PC-3 (cell line): ENCODE measurements around the gene CFAP65. TPM values are rescaled to one million over a fixed set of nuclear protein-coding genes. Genes with fewer than 3 reads are reported as not detected.

Source experiments
- ATAC-seq: fragments of 200-7000 bp; cut with Tn5 transposase; 2 replicates; pipeline ENCODE4 v1.9.1; 2020; ENCODE audit warnings: mild to moderate bottlenecking, moderate library complexity
- BruUV-seq: library from RNA; stranded (reverse); fragments of 400-500 nt; replicated peaks from 2 replicates; lab custom pipeline; 2021; lab: Mats Ljungman, UMichigan
- CTCF ChIA-PET: fragments of 300-600 bp; sonication (Branson Sonifier 250); formaldehyde crosslinking; loops from one replicate; lab custom pipeline; 2022; ENCODE audit warnings: antibody characterized with exemption; lab: Charles Lee
- POLR2A ChIA-PET: fragments of 300-600 bp; sonication (Branson Sonifier 250); formaldehyde crosslinking; loops from one replicate; lab custom pipeline; 2022; ENCODE audit warnings: antibody characterized with exemption; ENCODE audit not compliant: unreplicated experiment; lab: Charles Lee
- DNase-seq: peaks from one replicate; pipeline ENCODE4 v3.0.0-alpha.2; 2015
- H2AFZ ChIP-seq: fragments of 300-600 bp; sonication (generic); 2 replicates; pipeline ENCODE4 v1.6.0; 2016; ENCODE audit warnings: antibody characterized with exemption, low read length
- H3F3A ChIP-seq: fragments of 300-600 bp; sonication (generic); one replicate; pipeline ENCODE4 v1.6.0; 2017; ENCODE audit warnings: antibody characterized with exemption, low read length, control low read depth, mild to moderate bottlenecking; ENCODE audit not compliant: unreplicated experiment
- H3K27ac ChIP-seq: fragments of 300-600 bp; sonication (generic); 2 replicates; pipeline ENCODE4 v1.5.1; 2016; ENCODE audit warnings: mild to moderate bottlenecking, low read length
- H3K27me3 ChIP-seq: fragments of 300-600 bp; sonication (generic); 2 replicates; pipeline ENCODE4 v1.6.1; 2016; ENCODE audit warnings: low read length, mixed read lengths
- H3K36me3 ChIP-seq: fragments of 300-600 bp; sonication (generic); 2 replicates; pipeline ENCODE4 v1.6.1; 2016; ENCODE audit warnings: low read depth, mixed run types, low read length, mixed read lengths
- H3K4me1 ChIP-seq: fragments of 300-600 bp; sonication (generic); 2 replicates; pipeline ENCODE4 v1.5.1; 2016; ENCODE audit warnings: low read length; ENCODE audit not compliant: insufficient read depth
- H3K4me2 ChIP-seq: fragments of 300-600 bp; sonication (generic); 2 replicates; pipeline ENCODE4 v1.6.0; 2016; ENCODE audit warnings: low read length
- H3K4me3 ChIP-seq: fragments of 300-600 bp; sonication (generic); 2 replicates; pipeline ENCODE4 v1.5.1; 2016; ENCODE audit warnings: mild to moderate bottlenecking, low read length, mixed read lengths
- H3K79me2 ChIP-seq: fragments of 300-600 bp; sonication (generic); 2 replicates; pipeline ENCODE4 v1.6.1; 2017; ENCODE audit warnings: low read length, mixed read lengths
- H3K9ac ChIP-seq: fragments of 300-600 bp; sonication (generic); 2 replicates; pipeline ENCODE4 v1.6.0; 2016; ENCODE audit warnings: mild to moderate bottlenecking, low read length
- H3K9me2 ChIP-seq: fragments of 300-600 bp; sonication (generic); replicated peaks from 2 replicates; pipeline ENCODE4 v1.6.1; 2016; ENCODE audit warnings: mixed run types, low read length, mixed read lengths
- H3K9me3 ChIP-seq: fragments of 300-600 bp; sonication (generic); 2 replicates; pipeline ENCODE4 v1.6.1; 2016; ENCODE audit warnings: low read length, mixed read lengths
- H4K20me1 ChIP-seq: fragments of 300-600 bp; sonication (generic); 2 replicates; pipeline ENCODE4 v1.6.1; 2016; ENCODE audit warnings: low read length, mixed read lengths
- CTCF ChIP-seq: fragments of 300-600 bp; sonication (generic); conservative IDR thresholded peaks from 2 replicates; pipeline ENCODE4 v1.5.1; 2017; ENCODE audit warnings: antibody characterized with exemption, low read depth, mild to moderate bottlenecking, low read length
- EZH2 ChIP-seq: fragments of 300-600 bp; sonication (generic); IDR thresholded peaks from one replicate; pipeline ENCODE4 v1.6.1; 2017; ENCODE audit warnings: antibody characterized with exemption, mild to moderate bottlenecking, low read length; ENCODE audit not compliant: unreplicated experiment
- EZH2phosphoT487 ChIP-seq: fragments of 300-600 bp; sonication (generic); IDR thresholded peaks from 2 replicates; pipeline ENCODE4 v1.6.1; 2018; ENCODE audit warnings: mild to moderate bottlenecking, antibody characterized with exemption, low read length, borderline replicate concordance
- intact Hi-C: fragments of 100-400 bp; cut with micrococcal nuclease; formaldehyde crosslinking; loops from 2 replicates; pipeline ENCODE4 v1.9.0; 2023
- total RNA-seq: library from RNA; depleted of rRNA; stranded (reverse); fragments of >200 nt; gene quantifications from 2 replicates; pipeline ENCODE4 v1.2.3, GENCODE V29; 2014

Gene CFAP65
- total RNA-seq, 1 experiment from 2014 or later, result 0.18 TPM

GRCh38 chr2:219003979-219004378, 37.3 kb downstream of the CFAP65 start:
- Histone ChIP-seq H2AFZ (no peak overlapping the region), H3K9me2 (no peaks in the 10 kb centered on the region), H3K4me2 (no peak overlapping the region), H3K9me3 (no peaks in the 10 kb centered on the region), H3F3A (no peaks in the 10 kb centered on the region), H3K4me1 (peaks cover 23% of the 10 kb centered on the region), H3K36me3 (no peaks in the 10 kb centered on the region), H3K4me3 (no peak overlapping the region), H3K27ac (no peak overlapping the region), H4K20me1 (no peaks in the 10 kb centered on the region), H3K9ac (no peak overlapping the region), H3K79me2 (no peaks in the 10 kb centered on the region), H3K27me3 (peaks cover 18% of the 10 kb centered on the region)
- CTCF ChIA-PET, result no interaction called here
- ATAC-seq (no peak), DNase-seq (no peak)
- BruUV-seq, result no TSS peak
- intact Hi-C loops, result no loop called here
- no peak for TF ChIP-seq CTCF
- no peak for TF ChIP-seq EZH2
- POLR2A ChIA-PET, result no interaction called here

GRCh38 chr2:219003267-219003634, 38.1 kb downstream of the CFAP65 start:
- H3F3A ChIP-seq, result no peaks in the 10 kb centered on the region
- CTCF ChIA-PET, result no interaction called here

More at GRCh38 chr2:219003267-219003634, 38.1 kb downstream of the CFAP65 start:
- POLR2A ChIA-PET, result no interaction called here
- intact Hi-C loops, result no loop called here
- Histone ChIP-seq H3K9ac (no peak overlapping the region), H3K4me2 (peak overlapping the region; percentile 83), H2AFZ (peak overlapping the region; percentile 74), H4K20me1 (no peaks in the 10 kb centered on the region), H3K27ac (no peak overlapping the region), H3K79me2 (no peaks in the 10 kb centered on the region), H3K4me3 (peak overlapping the region; percentile 66), H3K4me1 (peaks cover 23% of the 10 kb centered on the region), H3K36me3 (no peaks in the 10 kb centered on the region), H3K27me3 (peaks cover 18% of the 10 kb centered on the region), H3K9me3 (no peaks in the 10 kb centered on the region), H3K9me2 (no peaks in the 10 kb centered on the region)
- no TSS peak for BruUV-seq
- TF ChIP-seq EZH2phosphoT487 (no peak), EZH2 (no peak), CTCF (no peak; the same call in 1 of the 2 replicates)
- ATAC-seq, result no peak
- DNase-seq, result no peak
